Upper lobe of left lung (tissue), 4 donors: ENCODE measurements around the gene NADK2.
"Not testable (repeated sequence)": the region's sequence is repeated elsewhere in the genome, so short reads cannot be mapped to it uniquely, and the experiment has no call there.

Experiments
- POLR2A ChIP-seq, 4 donors: fragments of 450-650 bp; IDR thresholded peaks; one replicate each; pipeline ENCODE4 v1.5.1; 2016 to 2017; ENCODE audit warnings: antibody characterized with exemption in 4 of 4, mild to moderate bottlenecking in 2 of 4
- POLR2AphosphoS5 ChIP-seq, 2 donors: sonication (generic); formaldehyde crosslinking; IDR thresholded peaks; one replicate each; pipeline ENCODE4 v1.5.1; 2017; ENCODE audit warnings: antibody characterized with exemption in 2 of 2
- TF ChIP-seq, protein P1 (sequence below), 6 experiments: fragments of 450-650 bp in 4 of 6; fragments of 200-600 bp in 2 of 6; sonication (generic) in 2 of 6; IDR thresholded peaks; one replicate each; pipeline ENCODE4 v1.5.1; 2016 to 2019; ENCODE audit warnings: antibody characterized with exemption in 6 of 6

DNA sequence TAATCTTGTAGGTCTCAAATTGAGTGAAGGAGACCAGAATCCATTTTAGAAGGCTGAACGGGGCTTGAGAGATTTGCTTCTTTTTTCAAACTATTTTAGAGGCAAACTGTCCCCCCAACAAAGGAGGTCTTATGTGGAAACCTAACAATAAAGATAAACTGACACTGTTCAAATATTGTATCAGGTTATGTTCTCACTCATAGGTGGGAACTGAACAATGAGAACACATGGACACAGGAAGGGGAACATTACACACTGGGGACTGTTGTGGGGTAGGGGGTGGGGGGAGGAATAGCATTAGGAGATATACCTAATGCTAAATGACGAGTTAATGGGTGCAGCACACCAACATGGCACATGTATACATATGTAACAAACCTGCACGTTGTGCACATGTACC lies 42.9 kb downstream of the NADK2 start:
- TF ChIP-seq, protein P1, sequence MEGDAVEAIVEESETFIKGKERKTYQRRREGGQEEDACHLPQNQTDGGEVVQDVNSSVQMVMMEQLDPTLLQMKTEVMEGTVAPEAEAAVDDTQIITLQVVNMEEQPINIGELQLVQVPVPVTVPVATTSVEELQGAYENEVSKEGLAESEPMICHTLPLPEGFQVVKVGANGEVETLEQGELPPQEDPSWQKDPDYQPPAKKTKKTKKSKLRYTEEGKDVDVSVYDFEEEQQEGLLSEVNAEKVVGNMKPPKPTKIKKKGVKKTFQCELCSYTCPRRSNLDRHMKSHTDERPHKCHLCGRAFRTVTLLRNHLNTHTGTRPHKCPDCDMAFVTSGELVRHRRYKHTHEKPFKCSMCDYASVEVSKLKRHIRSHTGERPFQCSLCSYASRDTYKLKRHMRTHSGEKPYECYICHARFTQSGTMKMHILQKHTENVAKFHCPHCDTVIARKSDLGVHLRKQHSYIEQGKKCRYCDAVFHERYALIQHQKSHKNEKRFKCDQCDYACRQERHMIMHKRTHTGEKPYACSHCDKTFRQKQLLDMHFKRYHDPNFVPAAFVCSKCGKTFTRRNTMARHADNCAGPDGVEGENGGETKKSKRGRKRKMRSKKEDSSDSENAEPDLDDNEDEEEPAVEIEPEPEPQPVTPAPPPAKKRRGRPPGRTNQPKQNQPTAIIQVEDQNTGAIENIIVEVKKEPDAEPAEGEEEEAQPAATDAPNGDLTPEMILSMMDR (IDR thresholded peaks at IDR 0.05) = not testable (repeated sequence)
- not testable (repeated sequence) for TF ChIP-seq POLR2A, POLR2AphosphoS5 (IDR thresholded peaks at IDR 0.05)
